ENCODE measurements around the gene RAP2B.

The RAP2B gene

GRCh38 chr3:153195349-153195879 lies 33.4 kb downstream of the RAP2B start:
- DNase-seq: no peak

GRCh38 chr3:153209596-153209995 lies 47.6 kb downstream of the RAP2B start:
- no peak for DNase-seq

GRCh38 chr3:153210146-153210545 lies 48.1 kb downstream of the RAP2B start:
- DNase-seq: no peak

- no peak for DNase-seq
Measured at GRCh38 chr3:153210660-153211059, 48.6 kb downstream of the RAP2B start.

- DNase-seq: no peak
Measured at GRCh38 chr3:153215497-153215896, 53.5 kb downstream of the RAP2B start.

- DNase-seq: no peak
Measured at GRCh38 chr3:153215966-153216365, 53.9 kb downstream of the RAP2B start.

- DNase-seq: no peak
Measured at GRCh38 chr3:153216928-153217327, 54.9 kb downstream of the RAP2B start.

GRCh38 chr3:153219146-153219545 lies 57.1 kb downstream of the RAP2B start:
- no peak for DNase-seq
